Colonic mucosa (tissue), 4 donors: ENCODE results near the gene RBAK. TPM values are rescaled to one million over a fixed set of nuclear protein-coding genes. Genes with fewer than 3 reads are reported as not detected.
"Not testable (repeated sequence)": the region's sequence is repeated elsewhere in the genome, so short reads cannot be mapped to it uniquely, and the experiment has no call there.

Experiments used
- DNase-seq: peaks from one replicate; pipeline ENCODE4 v3.0.0-alpha.2; 2020
- H3K27ac ChIP-seq: fragments of 200-600 bp; one replicate; pipeline ENCODE4 v1.8.0; 2021
- H3K27me3 ChIP-seq: fragments of 200-600 bp; one replicate; pipeline ENCODE4 v1.8.0; 2021
- H3K36me3 ChIP-seq: fragments of 200-600 bp; one replicate; pipeline ENCODE4 v1.8.0; 2021
- H3K4me1 ChIP-seq: fragments of 200-600 bp; one replicate; pipeline ENCODE4 v1.8.0; 2021; ENCODE audit warnings: mild to moderate bottlenecking
- H3K4me3 ChIP-seq: fragments of 200-600 bp; one replicate; pipeline ENCODE4 v1.8.0; 2021
- H3K9ac ChIP-seq, 2 donors: one replicate each; pipeline ENCODE4 v1.7.0; 2013; ENCODE audit warnings: control low read depth in 2 of 2, low read depth in 2 of 2, low read length in 2 of 2
- H3K9me3 ChIP-seq: fragments of 200-600 bp; one replicate; pipeline ENCODE4 v1.8.0; 2021
- CTCF ChIP-seq: fragments of 200-600 bp; IDR thresholded peaks from one replicate; pipeline ENCODE4 v1.8.0; 2022; ENCODE audit warnings: antibody characterized with exemption, mild to moderate bottlenecking
- intact Hi-C: fragments of 100-400 bp; cut with DNase I; formaldehyde crosslinking; loops from one replicate; pipeline ENCODE4 v1.14.1; 2022
- total RNA-seq, 2 donors: library from RNA; stranded (reverse); fragmentation: NEBNext Ultra II Directional in 1 of 2; extraction: Animal tissue kit (Norgen Biotek cat#: 25700) in 1 of 2; gene quantifications; one replicate each; pipeline ENCODE4 v1.2.1, GENCODE V29; 2021
- donor health status: healthy.
- donor health status: DM: no; HTN: no; CAD: no.
- donor health status: DM: no; HTN: no; CAD: no.

The RBAK gene
- total RNA-seq, 2 donors from 2014 or later = 8.0 to 11.8 TPM

DNA sequence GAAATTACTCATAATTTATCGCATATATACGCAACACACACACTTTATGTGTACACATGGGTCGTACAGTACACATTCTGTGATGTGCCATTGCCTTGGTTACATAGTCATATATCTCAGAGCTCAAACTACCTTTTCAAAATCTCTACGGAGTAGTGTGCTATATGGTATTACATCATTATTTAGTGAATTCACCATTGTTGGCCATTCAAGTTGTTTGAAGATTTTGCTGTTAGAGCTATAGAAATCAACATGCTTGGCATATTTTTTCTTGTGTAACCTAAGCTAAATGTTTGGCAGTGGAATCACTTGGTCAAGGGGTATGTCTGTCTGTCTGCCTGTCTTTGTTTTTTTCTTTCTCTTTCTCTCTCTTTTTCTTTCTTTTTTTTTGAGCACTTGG lies 44.7 kb upstream of the RBAK start:
- no peak for TF ChIP-seq CTCF
- Histone ChIP-seq H3K4me1 (no peaks in the 10 kb centered on the region), H3K4me3 (no peak overlapping the region)

GRCh38 chr7:5001911-5002310 lies 43.7 kb upstream of the RBAK start:
- Histone ChIP-seq H3K9ac (no peak overlapping the region), H3K27ac (no peak overlapping the region), H3K36me3 (no peaks in the 10 kb centered on the region), H3K4me3 (no peak overlapping the region), H3K9me3 (no peaks in the 10 kb centered on the region), H3K27me3 (no peaks in the 10 kb centered on the region), H3K4me1 (no peaks in the 10 kb centered on the region)
- intact Hi-C loops = no loop called here
- DNase-seq = no peak
- no peak for TF ChIP-seq CTCF

More for the DNA sequence above, 44.7 kb upstream of the RBAK start:
- H3K9ac ChIP-seq = no peak overlapping the region
- no peak overlapping the region for H3K27ac ChIP-seq
- H3K9me3 ChIP-seq = no peaks in the 10 kb centered on the region
- DNase-seq = no peak
- peaks cover 6% of the 10 kb centered on the region for H3K36me3 ChIP-seq
- intact Hi-C loops = no loop called here
- no peaks in the 10 kb centered on the region for H3K27me3 ChIP-seq

GRCh38 chr7:5005066-5005465 lies 40.6 kb upstream of the RBAK start:
- H3K9ac ChIP-seq = no peak overlapping the region
- TF ChIP-seq CTCF = no peak
- H3K4me3 ChIP-seq = no peak overlapping the region
- H3K36me3 ChIP-seq = no peaks in the 10 kb centered on the region
- H3K9me3 ChIP-seq = no peaks in the 10 kb centered on the region
- intact Hi-C loops = no loop called here
- H3K4me1 ChIP-seq = no peaks in the 10 kb centered on the region
- DNase-seq = no peak
- H3K27ac ChIP-seq = no peak overlapping the region
- no peaks in the 10 kb centered on the region for H3K27me3 ChIP-seq

DNA sequence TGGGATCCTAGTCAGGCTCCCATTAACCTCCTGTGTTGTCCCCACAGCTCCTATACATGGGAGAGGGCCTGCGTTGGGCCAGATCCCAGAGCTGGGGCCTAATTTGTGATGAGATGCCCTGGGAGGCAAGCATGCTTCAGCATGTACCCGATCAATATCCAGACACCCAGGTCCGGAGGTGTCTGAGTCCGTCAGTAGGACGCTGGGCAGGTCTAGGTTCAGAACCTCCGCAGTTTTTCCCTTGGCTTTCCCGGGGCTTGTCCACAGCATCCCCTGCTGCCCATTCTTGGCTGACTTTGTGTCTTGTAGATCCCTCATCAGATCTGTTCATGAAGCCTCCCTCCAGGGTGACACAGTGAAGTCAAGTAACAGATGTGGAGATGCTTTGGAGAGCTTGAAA lies 32.7 kb upstream of the RBAK start:
- Histone ChIP-seq H3K9me3 (no peaks in the 10 kb centered on the region), H3K36me3 (no peaks in the 10 kb centered on the region), H3K4me3 (no peak overlapping the region), H3K9ac (no peak overlapping the region), H3K4me1 (no peaks in the 10 kb centered on the region), H3K27me3 (no peaks in the 10 kb centered on the region), H3K27ac (no peak overlapping the region)
- no peak for DNase-seq
- intact Hi-C loops = no loop called here
- no peak for TF ChIP-seq CTCF

DNA sequence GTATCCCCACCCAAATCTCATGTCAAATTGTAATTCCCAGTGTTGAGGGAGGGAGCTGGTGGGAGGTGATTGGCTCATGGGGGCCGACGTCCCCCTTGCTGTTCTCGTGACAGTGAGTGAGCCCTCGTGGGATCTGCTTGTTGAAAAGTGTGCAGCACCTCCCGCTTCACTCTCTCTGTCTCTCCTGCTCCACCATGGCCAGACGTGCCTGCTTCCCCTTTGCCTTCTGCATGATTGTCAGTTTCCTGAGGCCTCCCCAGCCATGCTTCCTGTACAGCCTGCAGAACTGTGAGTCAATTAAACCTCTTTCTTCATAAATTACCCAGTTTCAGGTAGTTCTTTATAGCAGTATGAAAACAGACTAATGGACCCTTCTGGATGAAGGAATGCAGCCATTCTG lies 29.7 kb upstream of the RBAK start:
- H3K9me3 ChIP-seq, DNase-seq, H3K27me3 ChIP-seq, intact Hi-C loops, H3K4me3 ChIP-seq, H3K9ac ChIP-seq, H3K4me1 ChIP-seq, H3K27ac ChIP-seq, H3K36me3 ChIP-seq: not testable (repeated sequence)

DNA sequence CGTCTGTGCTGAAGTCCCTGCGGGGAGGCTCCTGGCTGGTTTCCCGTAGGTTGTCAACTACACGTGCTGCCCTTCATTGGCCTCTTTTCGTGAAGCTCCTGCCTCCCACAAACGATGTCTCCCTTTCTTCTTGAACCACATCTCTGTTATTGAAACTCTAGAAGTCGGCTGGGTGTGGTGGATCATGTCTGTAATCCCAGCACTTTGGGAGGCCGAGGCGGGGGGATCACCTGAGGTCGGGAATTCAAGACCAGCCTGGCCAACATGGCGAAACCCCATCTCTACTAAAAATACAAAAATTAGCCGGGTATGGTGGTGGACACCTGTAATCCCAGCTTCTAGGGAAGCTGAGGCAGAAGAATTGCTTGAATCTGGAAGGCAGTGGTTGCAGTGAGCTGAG lies 28.0 kb upstream of the RBAK start:
- H3K27me3 ChIP-seq, H3K27ac ChIP-seq, H3K36me3 ChIP-seq, intact Hi-C loops, H3K9me3 ChIP-seq, H3K4me1 ChIP-seq, DNase-seq, H3K9ac ChIP-seq, H3K4me3 ChIP-seq: not testable (repeated sequence)

GRCh38 chr7:5020098-5020497 lies 25.6 kb upstream of the RBAK start:
- no peak overlapping the region for H3K27ac ChIP-seq
- no peak for TF ChIP-seq CTCF
- H3K9ac ChIP-seq = no peak overlapping the region
- intact Hi-C loops = no loop called here
- DNase-seq = no peak
- no peaks in the 10 kb centered on the region for H3K4me1 ChIP-seq
- no peaks in the 10 kb centered on the region for H3K27me3 ChIP-seq
- H3K36me3 ChIP-seq = no peaks in the 10 kb centered on the region
- H3K9me3 ChIP-seq = no peaks in the 10 kb centered on the region
- no peak overlapping the region for H3K4me3 ChIP-seq

- H3K9me3 ChIP-seq, H3K9ac ChIP-seq, H3K36me3 ChIP-seq, H3K4me1 ChIP-seq, intact Hi-C loops, H3K27ac ChIP-seq, DNase-seq, H3K4me3 ChIP-seq, H3K27me3 ChIP-seq: not testable (repeated sequence)
These were observed 24.6 kb upstream of the RBAK start for GRCh38 chr7:5020976-5021550.

DNA sequence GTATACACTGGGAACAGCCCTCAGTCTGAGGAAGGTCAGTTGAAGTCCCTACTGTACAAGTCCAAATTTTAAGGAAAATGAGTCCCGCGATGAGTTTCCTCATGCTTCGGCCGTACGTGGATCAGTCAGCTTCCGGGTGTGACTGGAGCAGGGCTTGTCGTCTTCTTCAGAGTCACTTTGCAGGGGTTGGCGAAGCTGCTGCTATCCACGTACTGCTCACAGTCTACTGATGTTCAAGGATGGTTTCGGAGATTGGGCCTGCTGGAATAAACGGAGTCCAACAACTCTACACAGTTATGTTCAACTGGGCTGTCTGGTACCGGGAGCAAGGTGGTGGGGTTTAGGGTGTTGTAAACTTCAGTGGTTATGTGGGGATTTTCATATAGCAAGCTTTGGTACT lies 22.0 kb upstream of the RBAK start:
- H3K9ac ChIP-seq, H3K36me3 ChIP-seq, H3K27ac ChIP-seq, H3K4me1 ChIP-seq, H3K27me3 ChIP-seq, H3K9me3 ChIP-seq, DNase-seq, H3K4me3 ChIP-seq, intact Hi-C loops: not testable (repeated sequence)
